Nephron progenitor cell (in vitro differentiated cells): ENCODE measurements around the gene NUP85.

Experiments used
- DNase-seq: peaks from one replicate; pipeline ENCODE4 v3.0.0; 2021
- H3K27ac Mint-ChIP-seq: 2 replicates; pipeline ENCODE4 v1.8.0; 2021; ENCODE audit warnings: mild to moderate bottlenecking, moderate library complexity, mixed read lengths
- H3K27me3 Mint-ChIP-seq: 2 replicates; pipeline ENCODE4 v1.8.0; 2021; ENCODE audit warnings: mild to moderate bottlenecking, low read depth, mixed read lengths; ENCODE audit not compliant: poor library complexity
- H3K36me3 Mint-ChIP-seq: 2 replicates; pipeline ENCODE4 v1.8.0; 2021; ENCODE audit warnings: low read depth, mixed read lengths
- H3K4me1 Mint-ChIP-seq: 2 replicates; pipeline ENCODE4 v1.8.0; 2021; ENCODE audit warnings: mixed read lengths
- H3K4me3 Mint-ChIP-seq: 2 replicates; pipeline ENCODE4 v1.8.0; 2021; ENCODE audit warnings: mild to moderate bottlenecking, moderate library complexity, mixed read lengths
- H3K9me3 Mint-ChIP-seq: 2 replicates; pipeline ENCODE4 v1.8.0; 2021; ENCODE audit warnings: mild to moderate bottlenecking, moderate library complexity, mixed read lengths
- CTCF ChIP-seq: fragments of 200-600 bp; sonication (generic); IDR thresholded peaks from 2 replicates; pipeline ENCODE4 v1.5.0; 2021; ENCODE audit warnings: antibody characterized with exemption

The NUP85 gene

GRCh38 chr17:75208161-75208560 lies 2.7 kb downstream of the NUP85 start:
- peak overlapping the region; percentile 58 for H3K4me3 Mint-ChIP-seq

GRCh38 chr17:75209061-75209460 lies 3.6 kb downstream of the NUP85 start:
- Mint-ChIP-seq H3K9me3 (no peaks in the 10 kb centered on the region), H3K27me3 (no peaks in the 10 kb centered on the region), H3K27ac (peak overlapping the region; percentile 42), H3K36me3 (peaks cover 42% of the 10 kb centered on the region), H3K4me1 (peaks cover 13% of the 10 kb centered on the region), H3K4me3 (no peak overlapping the region)
- no peak for DNase-seq
- no peak for TF ChIP-seq CTCF

More at GRCh38 chr17:75208161-75208560, 2.7 kb downstream of the NUP85 start:
- H3K27me3 Mint-ChIP-seq, result no peaks in the 10 kb centered on the region
- H3K9me3 Mint-ChIP-seq, result no peaks in the 10 kb centered on the region
- TF ChIP-seq CTCF, result no peak
- peaks cover 13% of the 10 kb centered on the region for H3K4me1 Mint-ChIP-seq
- DNase-seq, result no peak
- peaks cover 36% of the 10 kb centered on the region for H3K36me3 Mint-ChIP-seq
- no peak overlapping the region for H3K27ac Mint-ChIP-seq

- no peak overlapping the region for H3K4me3 Mint-ChIP-seq
- H3K36me3 Mint-ChIP-seq, result peaks cover 66% of the 10 kb centered on the region
- no peak overlapping the region for H3K27ac Mint-ChIP-seq
- no peaks in the 10 kb centered on the region for H3K9me3 Mint-ChIP-seq
- no peak for TF ChIP-seq CTCF
- no peak for DNase-seq
- H3K4me1 Mint-ChIP-seq, result no peaks in the 10 kb centered on the region
- no peaks in the 10 kb centered on the region for H3K27me3 Mint-ChIP-seq
Measured at GRCh38 chr17:75218131-75218530, 12.7 kb downstream of the NUP85 start.

- Mint-ChIP-seq H3K4me3 (no peak overlapping the region), H3K27ac (no peak overlapping the region), H3K4me1 (no peaks in the 10 kb centered on the region), H3K9me3 (no peaks in the 10 kb centered on the region), H3K27me3 (no peaks in the 10 kb centered on the region), H3K36me3 (peaks cover 68% of the 10 kb centered on the region)
- DNase-seq, result no peak
- no peak for TF ChIP-seq CTCF
Measured at GRCh38 chr17:75219815-75220214, 14.3 kb downstream of the NUP85 start.

- H3K27ac Mint-ChIP-seq, result no peak overlapping the region
- no peak for TF ChIP-seq CTCF
- peaks cover 59% of the 10 kb centered on the region for H3K36me3 Mint-ChIP-seq
- no peaks in the 10 kb centered on the region for H3K27me3 Mint-ChIP-seq
- H3K4me1 Mint-ChIP-seq, result no peaks in the 10 kb centered on the region
- H3K9me3 Mint-ChIP-seq, result no peaks in the 10 kb centered on the region
- DNase-seq, result no peak
- H3K4me3 Mint-ChIP-seq, result no peak overlapping the region
Measured at GRCh38 chr17:75225016-75225415, 19.5 kb downstream of the NUP85 start.

GRCh38 chr17:75227729-75228128 lies 22.2 kb downstream of the NUP85 start:
- no peak overlapping the region for H3K4me3 Mint-ChIP-seq

More at GRCh38 chr17:75227729-75228128, 22.2 kb downstream of the NUP85 start:
- no peak for DNase-seq
- no peak overlapping the region for H3K27ac Mint-ChIP-seq
- H3K27me3 Mint-ChIP-seq, result no peaks in the 10 kb centered on the region
- peaks cover 68% of the 10 kb centered on the region for H3K36me3 Mint-ChIP-seq
- H3K4me1 Mint-ChIP-seq, result no peaks in the 10 kb centered on the region
- no peak for TF ChIP-seq CTCF
- no peaks in the 10 kb centered on the region for H3K9me3 Mint-ChIP-seq
